Measurements from ENCODE around the gene KCNJ8.

Gene KCNJ8

DNA sequence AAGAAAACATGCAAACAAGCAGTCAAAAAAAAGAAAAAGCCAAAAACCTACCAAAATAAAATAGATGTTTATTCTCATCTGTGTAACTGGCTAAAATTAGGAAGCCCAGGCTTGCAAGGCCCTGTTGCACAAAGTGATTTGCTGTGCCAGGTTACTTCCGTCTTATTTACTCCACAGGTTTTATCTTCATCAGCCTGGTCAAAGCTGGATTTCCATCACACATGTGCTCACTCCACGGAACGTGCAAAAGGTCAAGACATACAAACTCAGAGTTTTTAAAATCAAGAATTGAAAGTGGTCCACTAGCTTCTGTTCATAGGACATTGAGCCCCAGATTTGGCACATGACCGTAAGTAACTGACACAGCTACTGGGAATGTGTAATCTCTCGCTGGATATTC is 14.8 kb downstream of the KCNJ8 start:
- Histone ChIP-seq H3K9me3 (ENCODE audit: control insufficient read depth, low read length) (no peaks in the 10 kb centered on the region), H3K4me3 (ENCODE audit: low read length) (no peak overlapping the region), H3K27me3 (replicated peaks; ENCODE audit: control insufficient read depth, insufficient read depth, low read length) (no peaks in the 10 kb centered on the region), H3K36me3 (ENCODE audit: control insufficient read depth, insufficient read depth, low read length, severe bottlenecking) (no peaks in the 10 kb centered on the region), H3K4me1 (ENCODE audit: control insufficient read depth, insufficient read depth, low read length) (no peaks in the 10 kb centered on the region), H3K9ac (ENCODE audit: low read length) (no peak overlapping the region)
- DNase-seq (ENCODE audit: low read depth), result no peak

DNA sequence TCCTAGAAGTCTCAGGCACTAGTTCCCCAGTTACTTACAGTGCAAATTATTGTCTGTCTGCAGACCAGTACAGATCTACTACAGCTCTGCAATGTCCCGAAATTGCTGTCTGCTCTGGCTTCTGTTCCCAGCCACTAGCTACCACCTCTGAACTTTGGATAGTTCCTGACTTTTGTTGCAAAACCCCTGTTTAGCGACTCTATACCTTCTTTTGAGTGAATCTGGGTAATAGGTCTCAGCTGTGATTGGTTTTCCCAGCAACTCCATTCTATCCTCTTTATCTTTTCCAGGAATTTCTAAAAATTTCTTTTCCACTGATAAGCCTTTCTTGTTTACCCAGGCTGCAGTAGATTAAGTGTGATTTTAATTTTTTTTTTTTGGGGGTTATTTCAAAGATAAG is 16.8 kb downstream of the KCNJ8 start:
- no peak overlapping the region for H3K4me3 ChIP-seq (ENCODE audit: low read length)
- no peaks in the 10 kb centered on the region for H3K9me3 ChIP-seq (ENCODE audit: control insufficient read depth, low read length)
- no peak overlapping the region for H3K9ac ChIP-seq (ENCODE audit: low read length)
- H3K27me3 ChIP-seq (replicated peaks; ENCODE audit: control insufficient read depth, insufficient read depth, low read length), result no peaks in the 10 kb centered on the region
- H3K4me1 ChIP-seq (ENCODE audit: control insufficient read depth, insufficient read depth, low read length), result no peaks in the 10 kb centered on the region
- DNase-seq (ENCODE audit: low read depth), result no peak
- H3K36me3 ChIP-seq (ENCODE audit: control insufficient read depth, insufficient read depth, low read length, severe bottlenecking), result no peaks in the 10 kb centered on the region

DNA sequence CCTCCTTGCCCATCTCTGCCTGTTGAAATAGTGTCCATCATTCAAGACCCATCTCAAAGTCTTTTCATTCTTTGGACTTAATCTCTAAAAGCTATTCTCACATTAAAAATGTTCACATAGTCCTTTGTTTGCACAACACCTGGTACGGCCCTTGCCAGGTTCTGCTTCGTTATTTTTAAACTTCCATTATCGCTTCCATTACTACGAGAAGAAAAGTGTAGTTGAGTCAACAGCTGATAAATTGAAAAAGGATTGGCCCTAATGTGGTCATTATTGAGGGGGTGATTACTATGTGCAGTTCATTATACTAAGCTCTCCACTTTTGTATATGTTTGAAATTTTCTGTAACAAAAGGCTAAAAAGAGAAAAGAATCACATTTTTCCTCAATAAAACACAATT is 17.8 kb downstream of the KCNJ8 start:
- peaks cover 1% of the 10 kb centered on the region for H3K4me1 ChIP-seq (ENCODE audit: control insufficient read depth, insufficient read depth, low read length)
- DNase-seq (ENCODE audit: low read depth), result no peak
- no peaks in the 10 kb centered on the region for H3K27me3 ChIP-seq (replicated peaks; ENCODE audit: control insufficient read depth, insufficient read depth, low read length)
- no peak overlapping the region for H3K4me3 ChIP-seq (ENCODE audit: low read length)
- H3K36me3 ChIP-seq (ENCODE audit: control insufficient read depth, insufficient read depth, low read length, severe bottlenecking), result no peaks in the 10 kb centered on the region
- no peaks in the 10 kb centered on the region for H3K9me3 ChIP-seq (ENCODE audit: control insufficient read depth, low read length)
- no peak overlapping the region for H3K9ac ChIP-seq (ENCODE audit: low read length)

DNA sequence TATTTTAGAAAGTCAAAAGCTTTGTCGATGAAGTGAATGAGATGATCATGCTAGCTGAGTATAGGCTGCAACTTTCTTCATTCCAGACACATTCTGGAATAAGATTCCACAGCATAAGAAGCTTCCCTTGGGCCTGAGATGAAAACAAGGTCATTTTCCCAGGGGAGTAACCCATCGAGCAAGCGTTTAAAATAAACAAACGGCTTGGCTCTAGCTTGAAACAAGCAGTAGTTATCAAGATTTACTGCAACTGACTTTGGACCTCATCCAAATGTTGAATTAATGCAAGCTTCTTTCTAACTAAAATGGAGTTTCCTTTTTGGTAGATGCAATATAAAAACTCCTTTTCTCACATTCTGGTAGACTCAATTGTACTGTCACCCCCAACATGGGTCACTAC is 23.0 kb downstream of the KCNJ8 start:
- Histone ChIP-seq H3K4me1 (ENCODE audit: control insufficient read depth, insufficient read depth, low read length) (peaks cover 9% of the 10 kb centered on the region), H3K9ac (ENCODE audit: low read length) (no peak overlapping the region), H3K27me3 (replicated peaks; ENCODE audit: control insufficient read depth, insufficient read depth, low read length) (no peaks in the 10 kb centered on the region), H3K4me3 (ENCODE audit: low read length) (no peak overlapping the region), H3K36me3 (ENCODE audit: control insufficient read depth, insufficient read depth, low read length, severe bottlenecking) (no peaks in the 10 kb centered on the region), H3K9me3 (ENCODE audit: control insufficient read depth, low read length) (no peaks in the 10 kb centered on the region)
- DNase-seq (ENCODE audit: low read depth), result peak; percentile 35

- H3K9ac ChIP-seq (ENCODE audit: low read length), result no peak overlapping the region
- no peak overlapping the region for H3K4me3 ChIP-seq (ENCODE audit: low read length)
- H3K9me3 ChIP-seq (ENCODE audit: control insufficient read depth, low read length), result no peaks in the 10 kb centered on the region
- no peaks in the 10 kb centered on the region for H3K36me3 ChIP-seq (ENCODE audit: control insufficient read depth, insufficient read depth, low read length, severe bottlenecking)
- H3K4me1 ChIP-seq (ENCODE audit: control insufficient read depth, insufficient read depth, low read length), result no peaks in the 10 kb centered on the region
- H3K27me3 ChIP-seq (replicated peaks; ENCODE audit: control insufficient read depth, insufficient read depth, low read length), result no peaks in the 10 kb centered on the region
- DNase-seq (ENCODE audit: low read depth), result no peak
Measured at GRCh38 chr12:21745258-21745657, 29.2 kb downstream of the KCNJ8 start.

DNA sequence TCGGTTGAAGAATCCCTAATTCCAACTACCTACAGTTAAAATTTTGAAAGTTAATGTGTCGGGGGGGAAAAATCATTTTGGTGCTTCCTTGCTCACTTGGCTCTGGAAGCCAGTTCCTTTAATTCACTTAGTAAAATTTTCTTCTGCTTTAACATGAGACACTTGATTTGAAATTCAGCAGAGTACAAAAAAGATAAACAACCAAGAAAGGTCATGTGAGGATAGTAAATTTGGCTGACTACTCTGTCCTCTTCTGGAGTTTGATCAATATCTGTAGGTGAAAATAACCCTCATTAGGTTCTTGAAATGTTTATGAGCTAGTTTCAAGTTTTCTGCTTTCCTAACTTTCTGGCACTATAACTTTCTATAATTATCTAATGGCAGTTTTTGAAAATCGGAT is 43.4 kb downstream of the KCNJ8 start:
- Histone ChIP-seq H3K27me3 (replicated peaks; ENCODE audit: control insufficient read depth, insufficient read depth, low read length) (no peaks in the 10 kb centered on the region), H3K9me3 (ENCODE audit: control insufficient read depth, low read length) (peaks cover 7% of the 10 kb centered on the region), H3K4me1 (ENCODE audit: control insufficient read depth, insufficient read depth, low read length) (no peaks in the 10 kb centered on the region), H3K36me3 (ENCODE audit: control insufficient read depth, insufficient read depth, low read length, severe bottlenecking) (no peaks in the 10 kb centered on the region), H3K9ac (ENCODE audit: low read length) (no peak overlapping the region), H3K4me3 (ENCODE audit: low read length) (no peak overlapping the region)
- no peak for DNase-seq (ENCODE audit: low read depth)

DNA sequence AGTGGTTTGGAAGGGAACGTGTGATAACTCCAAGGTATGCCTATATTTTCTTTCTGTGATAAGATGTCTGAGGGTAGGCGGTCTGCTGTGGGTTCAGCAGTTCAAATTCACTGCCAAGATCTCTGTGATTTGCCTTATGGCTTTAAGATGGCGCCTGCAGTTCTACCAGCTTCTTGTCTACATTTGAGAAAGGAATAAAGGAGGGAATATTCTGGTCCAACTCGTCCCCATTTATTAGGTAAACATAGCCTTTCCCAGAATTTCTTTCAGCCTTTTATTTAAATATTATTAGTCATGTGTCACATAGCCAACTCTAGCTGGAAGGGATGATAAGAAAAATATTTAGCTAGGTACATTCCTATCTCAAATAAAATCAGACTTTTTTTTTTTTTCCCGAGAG is 48.8 kb downstream of the KCNJ8 start:
- no peak for DNase-seq (ENCODE audit: low read depth)
- H3K27me3 ChIP-seq (replicated peaks; ENCODE audit: control insufficient read depth, insufficient read depth, low read length), result no peaks in the 10 kb centered on the region
- no peaks in the 10 kb centered on the region for H3K4me1 ChIP-seq (ENCODE audit: control insufficient read depth, insufficient read depth, low read length)
- H3K9ac ChIP-seq (ENCODE audit: low read length), result no peak overlapping the region
- no peak overlapping the region for H3K4me3 ChIP-seq (ENCODE audit: low read length)
- no peaks in the 10 kb centered on the region for H3K9me3 ChIP-seq (ENCODE audit: control insufficient read depth, low read length)
- H3K36me3 ChIP-seq (ENCODE audit: control insufficient read depth, insufficient read depth, low read length, severe bottlenecking), result no peaks in the 10 kb centered on the region

DNA sequence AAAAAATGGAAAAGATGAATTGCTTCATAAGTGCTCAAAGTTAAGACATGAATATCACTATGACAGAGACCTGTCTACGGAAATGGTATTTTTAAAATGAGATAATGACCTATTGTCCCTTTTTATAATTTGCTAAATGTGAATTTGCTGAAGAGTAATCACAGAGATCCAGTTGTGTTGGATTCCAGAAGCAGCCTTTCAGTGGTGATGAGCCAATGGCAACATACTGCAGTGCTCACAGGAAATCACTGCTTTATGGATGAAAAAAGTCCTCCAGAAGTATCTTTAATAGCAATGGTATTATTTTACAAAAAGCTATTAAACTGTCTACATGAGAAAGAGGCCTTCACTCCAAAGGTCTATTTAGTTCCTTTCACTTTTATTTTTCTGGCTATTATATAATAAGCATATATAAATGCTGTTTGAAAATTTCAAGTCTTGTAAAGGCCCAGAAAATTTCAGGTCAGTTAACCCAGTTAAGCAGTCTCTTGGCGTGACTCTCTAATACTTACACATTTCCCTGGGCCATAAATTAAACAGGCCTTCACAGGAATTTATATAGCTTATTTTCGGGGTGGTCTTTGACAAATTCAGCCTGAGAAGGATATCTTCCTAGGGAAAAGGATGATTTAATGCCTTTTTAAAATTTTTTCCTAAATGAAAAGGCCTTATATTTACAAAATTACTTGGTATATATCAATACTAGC is 55.4 kb downstream of the KCNJ8 start:
- no peaks in the 10 kb centered on the region for H3K36me3 ChIP-seq (ENCODE audit: control insufficient read depth, insufficient read depth, low read length, severe bottlenecking)
- no peaks in the 10 kb centered on the region for H3K27me3 ChIP-seq (replicated peaks; ENCODE audit: control insufficient read depth, insufficient read depth, low read length)
- no peak overlapping the region for H3K4me3 ChIP-seq (ENCODE audit: low read length)
- no peak for DNase-seq (ENCODE audit: low read depth)
- H3K9ac ChIP-seq (ENCODE audit: low read length), result no peak overlapping the region
- H3K4me1 ChIP-seq (ENCODE audit: control insufficient read depth, insufficient read depth, low read length), result no peaks in the 10 kb centered on the region
- no peaks in the 10 kb centered on the region for H3K9me3 ChIP-seq (ENCODE audit: control insufficient read depth, low read length)

GRCh38 chr12:21718403-21718802 is 56.1 kb downstream of the KCNJ8 start:
- Histone ChIP-seq H3K9me3 (ENCODE audit: control insufficient read depth, low read length) (no peaks in the 10 kb centered on the region), H3K4me1 (ENCODE audit: control insufficient read depth, insufficient read depth, low read length) (no peaks in the 10 kb centered on the region), H3K9ac (ENCODE audit: low read length) (no peak overlapping the region), H3K4me3 (ENCODE audit: low read length) (no peak overlapping the region), H3K36me3 (ENCODE audit: control insufficient read depth, insufficient read depth, low read length, severe bottlenecking) (no peaks in the 10 kb centered on the region), H3K27me3 (replicated peaks; ENCODE audit: control insufficient read depth, insufficient read depth, low read length) (no peaks in the 10 kb centered on the region)
- no peak for DNase-seq (ENCODE audit: low read depth)

- Histone ChIP-seq H3K27me3 (replicated peaks; ENCODE audit: control insufficient read depth, insufficient read depth, low read length) (no peaks in the 10 kb centered on the region), H3K36me3 (ENCODE audit: control insufficient read depth, insufficient read depth, low read length, severe bottlenecking) (no peaks in the 10 kb centered on the region), H3K9ac (ENCODE audit: low read length) (no peak overlapping the region), H3K9me3 (ENCODE audit: control insufficient read depth, low read length) (no peaks in the 10 kb centered on the region), H3K4me3 (ENCODE audit: low read length) (no peak overlapping the region), H3K4me1 (ENCODE audit: control insufficient read depth, insufficient read depth, low read length) (no peaks in the 10 kb centered on the region)
- DNase-seq (ENCODE audit: low read depth), result no peak
Measured at GRCh38 chr12:21717767-21718166, 56.7 kb downstream of the KCNJ8 start.

DNA sequence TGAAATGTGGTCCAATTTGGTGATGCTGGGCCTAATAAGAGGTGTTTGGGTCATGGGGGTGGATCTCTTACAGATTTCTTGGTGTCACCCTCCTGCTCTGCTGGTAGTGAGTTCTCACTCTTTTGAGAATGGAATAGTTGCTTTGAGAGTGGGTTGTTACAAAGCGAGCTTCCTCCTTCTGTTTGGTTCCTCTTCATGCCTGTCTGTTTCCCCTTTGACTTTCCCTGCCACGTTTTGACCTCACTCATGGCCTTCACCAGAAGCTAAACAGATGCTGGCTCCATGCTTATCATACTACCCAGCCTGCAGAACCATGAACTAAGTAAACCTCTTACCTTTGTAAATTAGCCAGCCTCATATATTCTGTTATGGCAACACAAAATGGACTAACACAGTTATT is 59.1 kb downstream of the KCNJ8 start:
- no peak for DNase-seq (ENCODE audit: low read depth)
- Histone ChIP-seq H3K4me3 (ENCODE audit: low read length) (no peak overlapping the region), H3K27me3 (replicated peaks; ENCODE audit: control insufficient read depth, insufficient read depth, low read length) (no peaks in the 10 kb centered on the region), H3K9ac (ENCODE audit: low read length) (no peak overlapping the region), H3K4me1 (ENCODE audit: control insufficient read depth, insufficient read depth, low read length) (peaks cover 15% of the 10 kb centered on the region), H3K36me3 (ENCODE audit: control insufficient read depth, insufficient read depth, low read length, severe bottlenecking) (no peaks in the 10 kb centered on the region), H3K9me3 (ENCODE audit: control insufficient read depth, low read length) (no peaks in the 10 kb centered on the region)

Data from adipocyte (in vitro differentiated cells).